Kidney (tissue), 14 donors: Measurements from ENCODE around the gene AKAP13. TPM values are rescaled to one million over a fixed set of nuclear protein-coding genes. Genes with fewer than 3 reads are reported as not detected.

Source experiments
- DNase-seq, 5 donors: peaks; one replicate each; pipeline ENCODE4 v3.0.0-alpha.2; 2013 to 2020
- FAIRE-seq: peaks from 2 replicates; lab custom pipeline; 2012; peaks lifted over from hg19 to GRCh38; lab: Jason Lieb, UNC
- H3K27ac ChIP-seq, 2 donors: one replicate each; pipeline ENCODE4 v1.7.0; 2013; ENCODE audit warnings: low read depth in 2 of 2, low read length in 2 of 2, inconsistent platforms in 1 of 2
- H3K27me3 ChIP-seq: one replicate; pipeline ENCODE4 v1.7.1; 2013; ENCODE audit warnings: low read length, inconsistent platforms; ENCODE audit not compliant: control insufficient read depth, insufficient read depth
- H3K36me3 ChIP-seq, 3 donors: one replicate each; pipeline versions ENCODE4 v1.7.0 to v1.7.1; 2013; ENCODE audit warnings: low read length in 3 of 3, control low read depth in 1 of 3, inconsistent platforms in 1 of 3; ENCODE audit not compliant: insufficient read depth in 3 of 3, control insufficient read depth in 2 of 3
- H3K4me1 ChIP-seq, 3 donors: one replicate each; pipeline versions ENCODE4 v1.7.0 to v1.7.1; 2013; ENCODE audit warnings: low read length in 3 of 3, inconsistent platforms in 1 of 3, low read depth in 1 of 3; ENCODE audit not compliant: control insufficient read depth in 2 of 3, insufficient read depth in 2 of 3
- H3K4me3 ChIP-seq, 3 donors: one replicate each; pipeline versions ENCODE4 v1.7.0 to v1.8.1; 2013; ENCODE audit warnings: low read length in 3 of 3, control low read depth in 1 of 3, inconsistent platforms in 1 of 3
- H3K9ac ChIP-seq, 3 donors: one replicate each; pipeline versions ENCODE4 v1.7.0 to v1.7.1; 2013; ENCODE audit warnings: low read length in 3 of 3, control low read depth in 1 of 3, inconsistent platforms in 1 of 3
- H3K9me3 ChIP-seq, 3 donors: one replicate each; pipeline versions ENCODE4 v1.7.0 to v1.7.1; 2013; ENCODE audit warnings: low read length in 3 of 3, control low read depth in 1 of 3, inconsistent platforms in 1 of 3; ENCODE audit not compliant: control insufficient read depth in 2 of 3, insufficient read depth in 1 of 3
- intact Hi-C: fragments of 100-400 bp; cut with DNase I; formaldehyde crosslinking; loops from one replicate; pipeline ENCODE4 v1.11.1; 2022
- polyA plus RNA-seq: library from polyadenylated mRNA; stranded (reverse); fragments of 350-450 nt; fragmentation: Illumina TruSeq; extraction: RNeasy Lipid Tissue Mini Kit (QIAGEN cat#74804); gene quantifications from one replicate; pipeline ENCODE4 v1.2.3, GENCODE V29; 2014; ENCODE audit warnings: low read depth, low replicate concordance; ENCODE audit not compliant: insufficient read depth
- total RNA-seq: library from RNA; stranded (reverse); fragmentation: NEBNext Ultra II Directional; extraction: Animal tissue kit (Norgen Biotek cat#: 25700); gene quantifications from one replicate; pipeline ENCODE4 v1.2.1, GENCODE V29; 2021
- TF ChIP-seq, protein P1 (sequence below): IDR thresholded peaks from 3 replicates; pipeline ENCODE4 v1.5.1; 2012; ENCODE audit warnings: mild to moderate bottlenecking, moderate library complexity, borderline replicate concordance; ENCODE audit not compliant: insufficient read depth; ENCODE audit errors: extremely low read depth
- donor health status: control.
- donor health status: control.
- donor health status: control.
- donor health status: control.
- donor health status: control.
- donor health status: DM: yes; HTN: yes; CAD: no.
- donor health status: Normal renal cell carcinoma (clear cell type).

The AKAP13 gene
- total and polyA plus RNA-seq, 2 donors from 2014 or later: 18.8 to 174 TPM

GRCh38 chr15:85568261-85568808 lies 187.9 kb downstream of the AKAP13 start:
- Histone ChIP-seq H3K9me3 (no peaks in the 10 kb centered on the region), H3K4me1 (peaks cover 0 to 6% (median 0%) of the 10 kb centered on the region in 3 donors), H3K36me3 (no peaks in the 10 kb centered on the region), H3K4me3 (no peak overlapping the region), H3K27me3 (no peaks in the 10 kb centered on the region), H3K27ac (no peak overlapping the region), H3K9ac (no peak overlapping the region)
- FAIRE-seq (no peak), DNase-seq (no peak)
- TF ChIP-seq, protein P1, sequence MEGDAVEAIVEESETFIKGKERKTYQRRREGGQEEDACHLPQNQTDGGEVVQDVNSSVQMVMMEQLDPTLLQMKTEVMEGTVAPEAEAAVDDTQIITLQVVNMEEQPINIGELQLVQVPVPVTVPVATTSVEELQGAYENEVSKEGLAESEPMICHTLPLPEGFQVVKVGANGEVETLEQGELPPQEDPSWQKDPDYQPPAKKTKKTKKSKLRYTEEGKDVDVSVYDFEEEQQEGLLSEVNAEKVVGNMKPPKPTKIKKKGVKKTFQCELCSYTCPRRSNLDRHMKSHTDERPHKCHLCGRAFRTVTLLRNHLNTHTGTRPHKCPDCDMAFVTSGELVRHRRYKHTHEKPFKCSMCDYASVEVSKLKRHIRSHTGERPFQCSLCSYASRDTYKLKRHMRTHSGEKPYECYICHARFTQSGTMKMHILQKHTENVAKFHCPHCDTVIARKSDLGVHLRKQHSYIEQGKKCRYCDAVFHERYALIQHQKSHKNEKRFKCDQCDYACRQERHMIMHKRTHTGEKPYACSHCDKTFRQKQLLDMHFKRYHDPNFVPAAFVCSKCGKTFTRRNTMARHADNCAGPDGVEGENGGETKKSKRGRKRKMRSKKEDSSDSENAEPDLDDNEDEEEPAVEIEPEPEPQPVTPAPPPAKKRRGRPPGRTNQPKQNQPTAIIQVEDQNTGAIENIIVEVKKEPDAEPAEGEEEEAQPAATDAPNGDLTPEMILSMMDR: no peak
- intact Hi-C loops: no loop called here

DNA sequence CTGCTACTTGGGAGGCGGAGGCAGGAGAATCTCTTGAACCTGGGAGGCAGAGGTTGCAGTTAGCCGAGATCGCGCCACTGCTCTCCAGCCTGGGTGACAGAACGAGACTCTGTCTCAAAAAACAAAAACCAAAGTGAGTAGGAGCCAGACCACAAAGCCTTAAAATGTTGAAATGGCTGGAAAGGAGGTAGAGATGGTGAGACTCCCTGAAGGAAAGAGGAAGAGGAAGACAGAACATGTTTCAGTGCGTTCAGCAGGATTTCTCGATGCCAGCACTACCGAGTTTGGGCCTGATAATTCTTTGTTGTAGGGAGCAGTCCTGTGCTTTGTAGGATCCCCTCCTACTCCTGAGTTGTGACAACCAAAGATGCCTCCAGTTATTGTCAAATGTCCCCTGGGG lies 189.9 kb downstream of the AKAP13 start:
- intact Hi-C loops: no loop called here
- no peaks in the 10 kb centered on the region for H3K9me3 ChIP-seq
- DNase-seq: no peak
- H3K9ac ChIP-seq: no peak overlapping the region
- TF ChIP-seq, protein P1: no peak
- H3K27me3 ChIP-seq: no peaks in the 10 kb centered on the region
- FAIRE-seq: no peak
- H3K36me3 ChIP-seq: no peaks in the 10 kb centered on the region
- H3K4me1 ChIP-seq: no peaks in the 10 kb centered on the region
- H3K27ac ChIP-seq: no peak overlapping the region
- H3K4me3 ChIP-seq: no peak overlapping the region

GRCh38 chr15:85571780-85572179 lies 191.4 kb downstream of the AKAP13 start:
- Histone ChIP-seq H3K36me3 (no peaks in the 10 kb centered on the region), H3K4me1 (no peaks in the 10 kb centered on the region), H3K27ac (no peak overlapping the region), H3K27me3 (no peaks in the 10 kb centered on the region), H3K9me3 (no peaks in the 10 kb centered on the region), H3K4me3 (no peak overlapping the region), H3K9ac (no peak overlapping the region)
- DNase-seq (no peak), FAIRE-seq (no peak)
- TF ChIP-seq, protein P1: no peak
- intact Hi-C loops: no loop called here

GRCh38 chr15:85576392-85576791 lies 196.0 kb downstream of the AKAP13 start:
- no peak overlapping the region for H3K4me3 ChIP-seq
- TF ChIP-seq, protein P1: no peak
- no peaks in the 10 kb centered on the region for H3K9me3 ChIP-seq
- intact Hi-C loops: no loop called here
- H3K27ac ChIP-seq: no peak overlapping the region
- peaks cover 0 to 7% (median 4%) of the 10 kb centered on the region in 3 donors for H3K36me3 ChIP-seq
- no peak overlapping the region for H3K9ac ChIP-seq
- no peak for FAIRE-seq
- DNase-seq: no peak
- H3K4me1 ChIP-seq: peaks cover 0 to 21% (median 19%) of the 10 kb centered on the region in 3 donors
- H3K27me3 ChIP-seq: no peaks in the 10 kb centered on the region
